OCI-LY1 (cell line): Measurements from ENCODE around the gene CCRL2.

Experiments used
- EZH2 ChIP-seq: fragments of 200-600 bp; sonication (generic), shearing (Covaris generic); IDR thresholded peaks from 2 replicates; pipeline ENCODE4 v1.8.0; 2017; ENCODE audit warnings: borderline replicate concordance, mixed run types, mild to moderate bottlenecking, antibody characterized with exemption, low read length, moderate library complexity, mixed read lengths
- TF ChIP-seq, protein P1 (sequence below): fragments of 200-600 bp; sonication (generic), shearing (Covaris generic); IDR thresholded peaks from 2 replicates; pipeline ENCODE4 v1.5.1; 2017; ENCODE audit warnings: mild to moderate bottlenecking, antibody characterized with exemption, low read length, moderate library complexity, mixed read lengths

DNA sequence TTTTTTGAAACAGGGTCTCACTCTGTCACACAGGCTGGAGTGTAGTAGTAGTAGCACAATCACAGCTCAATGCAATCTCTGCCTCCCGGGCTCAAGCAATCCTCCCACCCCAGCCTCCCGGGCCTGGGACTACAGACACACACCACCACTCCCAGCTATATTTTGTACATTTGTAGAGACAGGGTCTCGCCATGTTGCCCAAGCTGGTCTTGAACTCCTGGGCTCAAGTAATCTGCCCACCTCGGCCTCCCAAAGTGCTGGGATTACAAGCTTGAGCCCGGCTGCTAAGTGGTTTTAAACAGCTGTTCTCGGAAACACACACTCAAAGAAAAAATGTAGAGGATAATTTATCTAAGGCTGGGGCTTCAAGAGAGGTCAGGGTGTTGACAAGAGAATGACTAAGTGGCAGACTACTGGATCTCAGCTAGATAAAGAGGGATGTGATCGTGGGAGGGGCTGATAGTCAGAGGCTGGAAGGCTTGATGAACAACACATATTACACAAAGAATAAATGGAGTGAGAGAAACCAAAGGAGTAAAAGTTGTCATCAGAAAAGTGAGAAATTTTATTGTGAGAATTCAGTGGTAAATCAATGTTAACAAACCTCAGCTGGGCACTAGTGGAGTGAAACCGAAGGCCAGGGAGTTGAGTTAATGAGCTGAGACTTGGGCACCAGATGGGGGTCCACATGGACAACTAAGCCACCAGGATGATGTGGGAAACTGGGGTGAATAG lies 6.9 kb upstream of the CCRL2 start:
- TF ChIP-seq, protein P1, sequence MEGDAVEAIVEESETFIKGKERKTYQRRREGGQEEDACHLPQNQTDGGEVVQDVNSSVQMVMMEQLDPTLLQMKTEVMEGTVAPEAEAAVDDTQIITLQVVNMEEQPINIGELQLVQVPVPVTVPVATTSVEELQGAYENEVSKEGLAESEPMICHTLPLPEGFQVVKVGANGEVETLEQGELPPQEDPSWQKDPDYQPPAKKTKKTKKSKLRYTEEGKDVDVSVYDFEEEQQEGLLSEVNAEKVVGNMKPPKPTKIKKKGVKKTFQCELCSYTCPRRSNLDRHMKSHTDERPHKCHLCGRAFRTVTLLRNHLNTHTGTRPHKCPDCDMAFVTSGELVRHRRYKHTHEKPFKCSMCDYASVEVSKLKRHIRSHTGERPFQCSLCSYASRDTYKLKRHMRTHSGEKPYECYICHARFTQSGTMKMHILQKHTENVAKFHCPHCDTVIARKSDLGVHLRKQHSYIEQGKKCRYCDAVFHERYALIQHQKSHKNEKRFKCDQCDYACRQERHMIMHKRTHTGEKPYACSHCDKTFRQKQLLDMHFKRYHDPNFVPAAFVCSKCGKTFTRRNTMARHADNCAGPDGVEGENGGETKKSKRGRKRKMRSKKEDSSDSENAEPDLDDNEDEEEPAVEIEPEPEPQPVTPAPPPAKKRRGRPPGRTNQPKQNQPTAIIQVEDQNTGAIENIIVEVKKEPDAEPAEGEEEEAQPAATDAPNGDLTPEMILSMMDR: no peak
- no peak for TF ChIP-seq EZH2
